Measurements from ENCODE around the gene NUDT14.

Gene NUDT14

DNA sequence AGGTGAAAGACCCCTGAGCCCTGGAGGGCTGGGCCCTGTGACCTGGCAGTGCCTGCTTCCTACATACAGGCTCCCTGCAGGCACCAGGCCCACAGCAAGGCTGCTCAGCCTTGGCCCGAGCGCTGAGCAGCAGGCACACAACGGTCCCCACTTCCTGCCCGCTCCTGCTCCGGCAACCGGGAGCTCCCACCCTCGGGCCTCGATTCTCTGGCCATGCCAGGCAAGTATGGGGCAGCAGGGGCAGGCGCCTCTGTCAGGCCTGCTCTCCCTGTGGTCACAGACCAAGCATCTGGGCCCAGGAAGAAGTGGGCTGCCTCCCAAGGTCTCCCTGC is 30.6 kb upstream of the NUDT14 start:
- no peak for DNase-seq

DNA sequence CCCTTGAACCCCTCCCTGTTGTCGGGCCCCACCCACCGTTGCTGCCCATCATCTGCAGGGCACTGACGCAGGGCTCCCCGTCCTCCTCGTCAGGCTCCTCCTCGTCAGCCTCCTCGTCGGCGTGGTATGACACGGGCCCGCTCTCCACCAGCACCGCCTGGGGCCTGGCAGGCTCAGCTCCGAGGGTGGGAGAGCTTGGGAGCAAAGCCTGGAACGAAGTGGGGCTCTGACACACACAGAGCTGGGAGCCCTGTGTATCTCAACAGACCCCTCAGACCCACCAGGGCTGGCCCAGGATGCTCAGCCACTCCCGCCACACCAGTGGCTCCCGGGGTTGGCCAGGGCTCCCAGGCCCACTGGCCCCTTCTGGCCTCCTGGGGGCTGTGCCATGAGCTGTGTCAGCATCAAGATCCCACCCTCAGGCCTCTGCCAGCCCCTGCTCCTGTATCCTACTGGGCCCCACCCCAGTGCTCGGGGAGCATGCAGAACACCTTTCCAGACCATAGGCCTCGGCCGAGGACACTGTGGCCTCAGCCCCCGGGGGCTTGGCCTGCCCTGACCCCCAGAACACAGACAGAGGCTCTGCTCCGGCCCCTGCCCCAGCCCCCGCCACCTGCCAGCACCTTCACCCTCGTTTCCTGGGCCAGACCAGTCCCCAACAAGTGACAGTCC is 30.1 kb upstream of the NUDT14 start:
- no peak for DNase-seq

DNA sequence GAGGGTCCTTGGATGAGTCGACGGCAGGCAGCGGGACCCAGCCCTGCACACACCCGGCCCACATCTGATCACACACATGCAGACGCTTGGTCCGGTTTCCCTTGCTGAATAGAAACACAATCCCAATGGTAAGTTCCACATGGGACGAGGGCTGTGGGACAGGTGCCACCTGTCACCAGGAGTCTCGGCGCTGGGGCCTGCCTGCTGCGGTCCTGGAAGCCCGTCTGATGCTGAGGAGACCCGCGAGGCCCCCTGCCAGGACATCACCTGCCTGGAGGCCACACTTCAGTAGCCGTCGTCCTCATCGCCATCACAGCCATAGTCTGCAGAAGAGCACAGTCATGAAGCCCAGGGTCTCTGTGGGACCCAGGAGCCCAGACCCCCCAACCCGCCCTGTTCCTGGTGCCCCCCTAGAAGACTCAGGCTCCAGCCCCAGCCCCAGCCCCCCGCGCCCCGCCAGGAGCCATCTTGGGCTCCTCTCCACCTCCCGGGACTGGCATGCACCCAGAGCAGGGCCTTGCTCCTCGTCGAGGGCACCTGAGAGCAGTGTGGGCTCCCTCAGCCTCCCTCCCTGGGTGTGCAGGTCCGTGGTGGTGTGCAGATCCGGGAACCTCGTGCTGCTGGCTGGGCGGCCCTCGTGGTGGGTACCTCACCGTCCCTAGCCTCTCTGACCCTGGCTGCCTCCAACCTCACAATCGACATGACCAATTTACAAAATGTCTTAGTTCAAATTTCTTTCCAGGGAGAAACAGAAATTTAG is 29.3 kb upstream of the NUDT14 start:
- no peak for DNase-seq

DNA sequence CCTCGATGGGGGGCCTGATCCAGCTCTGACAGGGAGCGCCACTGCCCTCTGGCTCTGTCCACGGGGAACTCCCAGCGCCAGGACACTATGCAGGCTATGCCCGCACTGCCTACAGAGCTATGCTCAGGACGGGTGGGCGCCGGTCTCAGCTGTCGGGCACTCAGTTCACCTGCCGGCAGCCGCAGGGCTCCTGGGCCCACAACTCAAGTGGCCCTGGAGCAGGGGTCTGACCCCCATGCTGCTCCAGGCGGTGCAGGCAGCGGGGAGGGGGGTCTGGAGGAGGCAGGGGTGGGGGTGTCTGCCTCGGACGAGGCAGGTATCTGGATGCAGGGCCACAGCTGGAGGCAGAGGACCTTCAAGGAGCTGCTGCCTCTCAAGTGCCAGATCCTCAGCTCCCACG is 28.5 kb upstream of the NUDT14 start:
- no peak for DNase-seq

DNA sequence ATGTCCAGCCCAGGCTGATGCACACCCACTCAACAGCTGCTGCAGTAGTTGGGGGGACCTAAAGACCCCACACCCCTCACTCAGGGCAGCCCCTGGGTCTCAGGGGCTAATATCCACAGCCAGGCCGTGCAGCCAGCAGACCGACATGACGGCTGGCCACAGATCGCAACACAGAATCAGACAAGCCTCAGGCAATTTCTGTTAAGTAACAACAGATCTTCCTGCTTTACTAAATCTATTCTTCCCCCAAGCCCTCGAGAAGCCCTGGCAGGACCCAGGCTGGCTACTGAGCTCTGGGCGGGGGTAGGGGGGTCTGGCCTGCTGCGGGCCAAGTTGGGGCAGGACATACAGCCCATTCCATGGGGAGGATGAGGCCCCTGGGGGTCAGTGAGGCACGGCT is 28.0 kb upstream of the NUDT14 start:
- DNase-seq: no peak

GRCh38 chr14:105208738-105209075 is 27.6 kb upstream of the NUDT14 start:
- DNase-seq: no peak

- no peak for DNase-seq
Observed at GRCh38 chr14:105207996-105208737, 27.1 kb upstream of the NUDT14 start.

- DNase-seq: no peak
Observed at GRCh38 chr14:105207460-105207901, 26.4 kb upstream of the NUDT14 start.

DNA sequence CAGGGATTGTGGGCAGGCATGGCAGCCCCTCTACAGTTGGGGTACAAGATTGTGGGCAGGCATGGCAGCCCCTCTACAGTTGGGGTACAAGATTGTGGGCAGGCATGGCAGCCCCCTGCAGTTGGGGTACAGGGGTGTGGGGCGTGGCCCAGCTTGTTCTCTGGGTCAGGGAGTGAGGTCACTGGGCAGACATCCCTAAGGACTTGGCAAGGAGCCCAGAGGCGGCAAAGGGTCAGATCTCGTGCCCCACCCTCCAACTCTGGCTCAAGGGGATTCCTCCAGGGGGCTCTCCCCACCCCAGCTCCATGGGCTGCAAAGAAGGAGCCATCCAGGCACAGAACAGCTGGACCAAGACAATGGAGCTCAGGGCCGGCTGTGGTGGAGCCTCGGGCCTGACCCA is 25.8 kb upstream of the NUDT14 start:
- DNase-seq: no peak

- peak in 1 of 2 experiments; percentile 19 for DNase-seq
Observed at GRCh38 chr14:105205673-105206208, 24.6 kb upstream of the NUDT14 start.

GRCh38 chr14:105204931-105205672 is 24.0 kb upstream of the NUDT14 start:
- DNase-seq: no peak

DNA sequence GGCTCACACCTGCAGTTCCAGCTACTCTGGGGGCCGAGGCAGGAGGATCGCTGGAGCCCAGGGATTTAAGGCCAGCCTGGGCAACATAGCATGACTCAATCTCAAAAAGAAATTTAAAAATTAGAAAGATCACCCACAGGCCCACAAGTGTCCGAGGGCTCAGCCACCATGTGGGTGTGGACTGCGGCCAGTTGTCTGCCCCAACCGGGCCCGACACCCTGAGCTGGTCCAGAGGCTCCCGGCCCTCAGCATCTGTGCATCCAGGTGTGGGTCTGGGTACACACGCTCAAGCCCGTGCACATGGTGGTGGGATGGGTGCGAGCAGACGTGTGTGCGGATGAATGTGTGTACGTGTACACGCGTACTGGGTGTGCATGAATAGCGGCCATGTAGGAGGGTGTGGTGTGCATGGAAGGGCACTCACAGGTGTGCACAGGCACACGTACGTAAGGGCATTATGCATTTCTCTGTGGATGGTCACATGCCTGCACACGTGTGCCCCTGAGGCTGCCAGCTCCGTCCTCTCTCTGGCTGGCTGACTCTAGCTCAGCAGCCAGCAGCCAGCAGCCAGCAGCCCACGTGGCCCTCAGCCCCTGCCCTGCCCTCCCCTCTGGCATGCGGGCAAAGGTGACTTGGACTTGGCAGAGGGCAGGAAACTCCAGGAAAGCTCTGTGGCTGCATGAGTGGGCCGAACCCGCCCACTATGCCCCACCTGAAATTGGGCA is 23.3 kb upstream of the NUDT14 start:
- no peak for DNase-seq

- no peak for DNase-seq
Observed at GRCh38 chr14:105203701-105204100, 22.6 kb upstream of the NUDT14 start.

DNA sequence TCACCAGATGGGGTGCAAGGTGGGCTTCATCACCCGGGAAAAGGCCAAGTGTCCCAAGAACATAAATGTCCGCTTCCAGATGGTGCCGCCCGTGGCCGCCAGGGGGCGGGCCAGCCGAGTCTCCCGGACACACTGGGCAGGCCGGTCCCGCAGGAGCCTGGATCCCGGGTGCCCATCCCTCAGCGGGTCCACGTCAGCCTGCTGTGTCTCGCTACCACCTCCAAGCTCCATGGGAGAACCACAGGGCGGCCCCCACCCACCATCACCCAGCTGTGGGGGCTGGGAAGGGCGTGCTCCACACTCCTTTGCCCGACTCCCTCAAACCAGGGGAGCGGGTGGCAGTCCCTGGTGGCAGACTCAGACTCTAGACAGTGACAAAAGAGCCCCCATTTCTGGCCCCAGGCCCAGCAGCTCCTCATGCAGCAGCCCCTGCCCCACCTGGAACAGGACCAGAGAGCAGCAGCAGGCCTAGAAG is 22.0 kb upstream of the NUDT14 start:
- peak in 1 of 2 experiments; percentile 51 for DNase-seq

DNA sequence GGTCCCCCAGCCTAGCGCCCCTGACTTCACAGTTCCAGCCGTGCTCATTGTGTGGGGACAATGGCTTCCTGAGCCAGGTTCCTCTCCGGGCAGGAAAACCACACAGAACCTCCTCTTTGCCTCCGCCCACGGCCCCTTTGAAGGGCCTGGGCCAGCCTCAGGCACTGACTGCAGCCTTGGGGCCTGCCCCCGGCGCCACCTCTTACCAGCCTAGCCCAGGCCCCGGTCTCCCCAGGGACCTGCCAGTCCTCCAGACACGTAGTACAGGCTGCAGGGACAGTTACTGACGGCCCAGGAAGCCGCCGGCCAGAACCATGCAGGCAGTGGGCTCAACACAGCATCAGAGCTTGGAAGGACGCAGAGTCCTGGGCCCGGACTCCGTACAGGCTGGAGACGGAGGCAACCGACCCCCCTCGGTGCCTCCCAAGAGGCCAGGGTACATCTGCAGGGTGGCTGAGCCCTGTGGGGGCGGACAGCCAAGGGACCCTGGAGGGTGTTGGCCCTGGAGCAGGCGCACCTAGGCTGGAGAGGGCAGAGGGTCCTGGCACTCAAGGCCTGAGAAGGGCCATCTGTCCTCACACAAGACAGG is 20.9 kb upstream of the NUDT14 start:
- DNase-seq: no peak

- no peak for DNase-seq
Observed at GRCh38 chr14:105201156-105201924, 20.2 kb upstream of the NUDT14 start.

GRCh38 chr14:105200641-105201040 is 19.5 kb upstream of the NUDT14 start:
- DNase-seq: no peak

- DNase-seq: no peak
Observed at GRCh38 chr14:105200074-105200473, 19.0 kb upstream of the NUDT14 start.

DNA sequence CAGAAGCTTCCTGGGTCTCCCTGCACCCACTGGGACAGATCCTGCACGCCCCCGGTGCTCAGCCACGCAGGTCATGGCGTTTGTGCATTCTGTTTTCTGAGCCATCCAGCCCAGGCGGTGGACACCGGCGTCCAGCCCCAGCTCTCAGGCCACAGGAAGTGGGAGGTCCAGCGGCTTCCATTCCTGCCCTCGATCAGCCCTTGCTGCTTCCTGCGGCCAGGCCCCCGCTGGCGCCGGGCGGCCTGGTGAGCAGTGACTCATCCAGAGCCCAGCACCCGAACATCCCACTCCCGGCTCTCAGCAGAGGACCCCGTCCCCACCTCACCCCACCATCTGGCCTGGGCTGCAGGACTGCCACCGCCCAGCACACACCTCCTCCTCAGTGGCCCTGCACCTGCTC is 18.0 kb upstream of the NUDT14 start:
- DNase-seq: peak in 1 of 2 experiments; percentile 43

DNA sequence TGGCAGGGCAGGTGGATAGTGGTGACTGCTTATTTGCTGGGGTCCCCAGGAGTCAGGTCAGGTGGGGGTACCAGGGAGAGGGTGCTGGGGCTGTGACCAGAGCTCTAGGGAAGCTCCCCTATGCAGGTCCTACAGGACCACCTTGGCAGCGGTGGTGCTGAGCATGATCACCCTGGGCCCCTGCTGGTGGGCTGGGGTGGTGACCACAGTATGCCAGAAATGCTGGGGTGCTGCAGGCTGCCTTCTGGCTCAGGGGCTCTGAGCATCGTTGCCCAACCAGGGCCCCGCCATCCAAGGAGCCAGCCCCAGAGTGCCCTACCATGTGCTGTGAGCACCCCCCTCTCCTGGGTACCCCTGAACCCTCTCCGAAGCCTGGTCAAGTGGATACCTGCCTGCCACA is 17.5 kb upstream of the NUDT14 start:
- DNase-seq: no peak

- no peak for DNase-seq
Observed at GRCh38 chr14:105197211-105197641, 16.1 kb upstream of the NUDT14 start.

All from SW 1271 (cell line).